ENCODE results near the gene NCOA3.
"Not testable (repeated sequence)": the region's sequence is repeated elsewhere in the genome, so short reads cannot be mapped to it uniquely, and the experiment has no call there.

The NCOA3 gene

DNA sequence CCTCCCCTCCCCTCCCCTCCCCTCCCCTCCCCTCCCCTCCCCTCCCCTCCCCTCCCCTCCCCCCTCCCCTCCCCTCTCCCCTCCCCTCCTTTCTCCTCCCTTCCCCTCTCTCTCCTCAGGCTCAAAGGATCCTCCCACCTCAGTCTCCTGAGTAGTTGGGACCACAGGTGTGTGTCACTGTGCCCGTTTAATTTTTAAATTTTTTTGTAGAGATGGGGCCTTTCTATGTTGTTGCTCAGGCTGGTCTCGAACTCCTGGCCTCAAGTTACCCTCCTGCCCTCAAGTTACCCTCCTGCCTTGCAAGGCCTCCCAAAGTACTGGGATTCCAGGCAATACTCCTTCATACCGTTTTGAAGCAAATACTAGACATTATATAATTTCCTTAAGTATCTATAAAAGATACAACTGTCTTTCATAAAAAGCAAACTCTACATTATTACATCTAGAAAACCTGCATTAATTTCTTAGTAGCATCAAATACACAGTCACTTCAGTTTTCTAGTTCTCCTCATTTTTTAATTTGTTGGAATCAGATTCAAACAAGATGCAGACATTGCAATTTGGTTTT is 39.8 kb downstream of the NCOA3 start:
- DNase-seq: no peak

DNA sequence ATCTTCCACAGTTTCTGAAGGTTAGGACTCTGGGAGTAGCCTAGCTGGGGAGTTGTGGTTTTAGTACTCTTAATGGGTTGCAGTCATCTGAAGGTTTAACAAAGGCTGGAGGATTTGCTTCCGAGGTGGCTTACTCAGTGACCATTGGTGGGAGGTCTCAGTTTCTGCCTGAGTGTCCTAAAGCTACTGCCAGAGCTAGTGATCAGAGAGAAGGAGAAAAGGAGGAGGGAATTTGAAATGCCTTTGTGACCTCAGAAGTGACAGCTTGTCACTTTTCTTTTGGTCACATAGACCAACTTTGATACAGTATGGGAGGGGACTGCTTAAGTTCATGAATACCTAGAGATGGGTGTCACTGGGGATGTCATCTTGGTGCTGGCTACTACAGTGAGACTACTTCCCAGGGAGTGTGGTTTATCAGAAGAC is 41.3 kb downstream of the NCOA3 start:
- DNase-seq: no peak

DNA sequence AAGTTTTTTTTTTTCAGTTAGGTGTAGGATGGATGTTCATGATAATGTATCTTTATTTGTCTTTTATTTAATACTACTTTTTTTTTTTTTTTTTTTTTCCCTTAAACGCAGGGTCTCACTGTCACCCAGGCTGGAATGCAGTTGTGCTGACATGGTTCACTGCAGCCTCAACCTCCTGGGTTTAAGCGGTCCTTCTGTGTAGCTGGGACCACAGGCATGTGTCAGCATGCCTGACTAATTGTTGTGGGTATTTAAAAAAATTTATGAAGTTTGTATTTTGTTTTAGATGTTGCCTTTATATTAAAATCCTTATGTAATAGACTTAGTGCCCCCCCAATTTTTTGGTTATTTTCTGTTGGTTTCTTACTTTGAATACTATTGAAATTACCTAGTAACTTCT is 42.6 kb downstream of the NCOA3 start:
- no peak for DNase-seq

DNA sequence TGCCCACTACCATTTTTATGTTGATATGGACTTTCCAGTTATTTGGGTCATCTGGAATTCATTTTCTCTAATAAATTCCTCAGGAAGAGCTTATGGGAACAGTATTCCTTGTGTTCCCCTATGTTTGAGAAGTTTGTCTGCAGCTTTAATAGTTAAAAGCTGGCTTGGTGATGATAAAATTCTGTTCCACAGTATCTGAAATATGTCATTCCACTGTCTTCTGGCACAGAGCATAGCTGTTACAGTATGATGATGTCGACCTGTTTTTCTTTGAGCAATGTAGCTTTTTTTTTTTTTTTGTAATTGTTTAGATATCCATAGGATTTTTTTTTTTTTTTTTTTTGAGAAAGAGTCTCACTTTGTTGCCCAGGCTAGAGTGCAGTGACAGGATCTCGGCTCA is 43.2 kb downstream of the NCOA3 start:
- no peak for DNase-seq

DNA sequence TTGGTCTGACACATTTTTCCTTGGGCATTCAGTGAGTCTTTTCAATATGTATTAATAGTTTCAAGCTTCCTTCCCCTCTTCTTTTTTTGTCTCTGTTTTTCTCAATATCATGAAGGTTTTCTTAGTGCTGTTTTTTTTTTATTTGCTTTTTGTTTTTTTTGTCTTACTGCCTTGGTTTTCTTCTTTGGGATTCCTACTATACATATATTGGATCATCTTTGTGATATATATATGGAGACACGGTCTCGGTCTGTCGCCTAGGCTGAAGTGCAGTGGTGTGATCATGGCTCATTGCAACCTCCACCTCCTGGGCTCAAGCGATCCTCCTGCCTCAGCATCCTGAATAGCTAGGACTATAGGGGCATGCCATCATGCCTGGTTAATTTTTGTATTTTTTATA is 43.8 kb downstream of the NCOA3 start:
- no peak for DNase-seq

DNA sequence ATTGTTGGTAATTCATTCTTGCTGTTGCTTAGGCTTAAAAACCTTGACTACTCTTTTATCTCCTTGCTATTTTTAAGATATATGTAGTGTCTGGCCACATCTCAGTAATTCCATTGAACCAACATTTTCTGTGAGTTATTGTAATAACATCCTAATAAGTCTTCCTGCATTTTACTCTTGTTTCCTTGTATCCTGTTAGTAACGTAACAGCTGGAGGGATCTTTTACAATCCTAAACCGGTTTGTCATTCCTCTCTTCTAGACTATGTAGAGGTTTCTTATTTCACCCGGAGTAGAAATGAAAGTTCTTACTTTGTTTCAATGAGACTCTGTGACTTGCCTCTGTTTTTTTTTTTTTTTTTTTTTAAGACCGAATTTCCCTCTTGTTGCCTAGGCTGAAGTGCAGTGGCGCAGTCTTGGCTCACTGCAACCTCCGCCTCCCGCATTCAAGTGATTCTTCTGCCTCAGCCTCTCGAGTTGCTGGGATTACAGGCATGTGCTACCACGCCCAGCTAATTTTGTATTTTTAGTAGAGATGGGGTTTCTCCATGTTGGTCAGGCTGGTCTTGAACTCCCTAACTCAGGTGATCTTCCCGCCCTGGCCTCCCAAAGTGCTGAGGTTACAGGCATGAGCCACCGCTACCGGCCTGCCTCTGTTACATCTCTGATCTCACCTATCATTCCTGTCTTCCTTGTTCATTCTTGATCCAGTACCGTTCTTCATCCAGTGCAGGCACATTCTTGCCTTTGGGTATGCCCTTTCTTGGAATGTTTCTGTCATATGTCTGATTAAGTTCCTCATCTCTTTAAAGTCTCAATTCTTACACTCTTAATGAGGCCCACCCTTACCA is 44.7 kb downstream of the NCOA3 start:
- DNase-seq: peak; percentile 9

DNA sequence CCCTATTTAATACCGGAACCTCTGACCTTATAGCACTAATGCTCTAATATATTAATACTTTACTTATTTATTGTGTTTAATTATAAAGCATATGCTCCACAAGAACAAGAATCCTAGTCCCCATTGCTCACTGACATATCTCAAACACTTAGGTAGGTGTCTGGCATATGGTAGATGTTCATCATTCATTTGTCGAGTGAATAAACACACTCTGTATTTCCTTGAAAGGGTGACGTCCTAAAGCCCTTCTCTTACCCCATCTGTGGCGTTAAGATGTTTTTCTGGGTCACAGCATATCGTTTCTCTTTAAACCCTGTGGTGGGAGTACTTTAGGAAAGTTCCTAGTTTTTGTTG is 45.3 kb downstream of the NCOA3 start:
- no peak for DNase-seq

DNA sequence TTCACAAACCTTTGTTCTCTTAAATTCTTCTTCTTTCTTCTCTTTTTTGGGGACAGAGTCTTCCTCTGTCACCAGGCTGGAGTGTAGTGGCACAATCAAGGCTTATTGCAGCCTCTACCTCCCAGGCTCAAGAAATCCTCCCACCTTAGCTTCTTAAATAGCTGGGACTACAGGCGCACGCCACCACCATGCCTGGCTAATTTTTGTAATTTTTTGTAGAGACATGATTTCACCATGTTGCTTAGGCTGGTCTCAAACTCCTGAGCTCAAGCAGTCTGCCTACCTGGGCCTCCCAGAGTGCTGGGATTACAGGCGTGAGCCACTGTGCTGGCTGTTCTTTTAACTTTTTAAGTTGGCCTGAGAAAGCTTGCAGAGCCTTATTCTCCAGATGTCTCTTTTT is 48.0 kb downstream of the NCOA3 start:
- no peak for DNase-seq

DNA sequence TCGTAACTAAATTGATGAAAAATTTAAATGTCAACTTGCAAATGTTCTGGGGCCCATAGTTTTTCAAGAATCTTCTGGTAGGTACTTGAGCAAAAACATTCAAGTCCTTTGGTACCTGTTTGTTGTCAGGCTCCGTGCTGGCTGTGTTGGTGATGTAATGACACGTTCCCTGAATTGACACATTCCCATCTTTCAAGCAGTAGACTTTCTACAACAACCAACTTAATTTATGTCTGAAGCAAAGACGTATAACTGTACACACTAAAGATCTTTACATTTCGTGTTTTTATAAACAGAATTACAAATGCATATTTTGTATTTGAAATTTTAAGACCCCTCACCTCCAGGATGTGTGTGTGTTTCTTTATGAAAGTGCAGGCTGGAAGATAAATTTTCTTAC is 49.5 kb downstream of the NCOA3 start:
- DNase-seq: peak; percentile 22

DNA sequence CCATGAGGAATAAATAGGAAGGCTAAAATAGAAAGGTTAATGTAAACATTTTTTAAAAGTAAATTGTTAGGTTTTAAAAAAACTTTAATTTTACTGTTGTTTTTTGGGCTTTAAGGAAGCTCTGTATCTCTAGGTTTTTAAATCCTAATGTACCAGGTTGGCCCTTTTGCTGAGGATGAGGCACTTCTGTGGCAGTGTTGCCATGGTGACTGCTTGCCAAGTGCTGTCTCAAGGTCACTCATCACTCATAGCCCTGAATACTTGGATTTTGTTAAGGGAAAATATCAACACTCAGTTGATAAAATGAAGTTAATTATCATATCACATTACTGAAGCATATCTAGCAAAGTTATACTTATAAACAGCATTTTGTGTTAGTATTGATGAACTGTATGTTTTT is 50.2 kb downstream of the NCOA3 start:
- peak; percentile 71 for DNase-seq

DNA sequence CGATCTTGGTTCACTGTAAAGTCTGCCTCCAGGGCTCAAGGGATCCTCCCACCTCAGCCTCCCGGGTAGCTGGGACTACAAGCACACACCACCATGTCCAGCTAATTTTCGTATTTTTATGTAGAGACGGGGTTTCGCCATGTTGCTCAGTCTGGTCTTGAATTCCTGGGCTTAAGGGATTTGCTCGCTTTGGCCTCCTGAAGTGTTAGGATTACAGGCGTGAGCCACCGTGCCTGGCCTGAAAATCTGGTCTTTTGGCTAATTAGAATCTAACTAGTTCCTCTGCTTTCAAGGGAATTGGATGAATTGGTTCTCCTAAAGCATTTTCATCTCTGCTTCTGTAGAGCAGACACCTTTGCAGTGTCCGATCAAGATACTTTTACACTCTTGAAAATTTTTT is 51.3 kb downstream of the NCOA3 start:
- DNase-seq: peak; percentile 70

DNA sequence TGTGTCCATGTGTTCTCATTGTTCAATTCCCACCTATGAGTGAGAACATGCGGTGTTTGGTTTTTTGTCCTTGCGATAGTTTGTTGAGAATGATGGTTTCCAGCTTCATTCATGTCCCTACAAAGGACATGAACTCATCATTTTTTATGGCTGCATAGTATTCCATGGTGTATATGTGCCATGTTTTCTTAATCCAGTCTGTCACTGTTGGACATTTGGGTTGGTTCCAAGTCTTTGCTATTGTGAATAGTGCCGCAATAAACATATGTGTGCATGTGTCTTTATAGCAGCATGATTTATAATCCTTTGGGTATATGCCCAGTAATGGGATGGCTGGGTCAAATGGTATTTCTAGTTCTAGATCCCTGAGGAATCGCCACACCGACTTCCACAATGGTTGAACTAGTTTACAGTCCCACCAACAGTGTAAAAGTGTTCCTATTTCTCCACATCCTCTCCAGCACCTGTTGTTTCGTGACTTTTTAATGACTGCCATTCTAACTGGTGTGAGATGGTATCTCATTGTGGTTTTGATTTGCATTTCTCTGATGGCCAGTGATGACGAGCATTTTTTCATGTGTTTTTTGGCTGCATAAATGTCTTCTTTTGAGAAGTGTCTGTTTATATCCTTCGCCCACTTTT is 52.0 kb downstream of the NCOA3 start:
- not testable (repeated sequence) for DNase-seq

DNA sequence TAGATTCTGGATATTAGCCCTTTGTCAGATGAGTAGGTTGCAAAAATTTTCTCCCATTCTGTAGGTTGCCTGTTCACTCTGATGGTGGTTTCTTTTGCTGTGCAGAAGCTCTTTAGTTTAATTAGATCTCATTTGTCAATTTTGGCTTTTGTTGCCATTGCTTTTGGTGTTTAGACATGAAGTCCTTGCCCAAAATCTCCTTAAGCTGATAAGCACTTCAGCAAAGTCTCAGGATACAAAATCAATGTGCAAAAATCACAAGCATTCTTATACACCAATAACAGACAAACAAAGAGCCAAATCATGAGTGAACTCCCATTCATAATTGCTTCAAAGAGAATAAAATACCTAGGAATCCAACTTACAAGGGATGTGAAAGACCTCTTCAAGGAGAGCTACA is 52.6 kb downstream of the NCOA3 start:
- DNase-seq: not testable (repeated sequence)

DNA sequence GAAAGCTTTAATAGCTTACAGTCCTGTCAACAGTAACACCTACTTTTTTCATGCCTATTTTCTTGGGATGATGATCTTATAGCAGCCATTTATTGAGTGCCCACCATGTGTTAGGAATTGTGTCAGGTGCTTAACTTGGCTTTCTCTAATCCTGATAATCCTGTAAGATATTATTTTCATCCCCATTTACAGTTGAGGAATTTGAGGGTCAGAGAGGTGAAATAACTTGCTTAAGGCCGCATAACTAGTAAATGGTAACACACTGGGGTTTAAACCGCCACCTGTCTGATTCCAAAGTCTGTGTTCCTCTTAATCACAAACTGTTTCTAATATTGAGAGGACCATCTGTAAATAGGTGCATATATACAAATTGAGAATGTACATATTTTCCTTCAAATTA is 55.5 kb downstream of the NCOA3 start:
- peak; percentile 86 for DNase-seq

DNA sequence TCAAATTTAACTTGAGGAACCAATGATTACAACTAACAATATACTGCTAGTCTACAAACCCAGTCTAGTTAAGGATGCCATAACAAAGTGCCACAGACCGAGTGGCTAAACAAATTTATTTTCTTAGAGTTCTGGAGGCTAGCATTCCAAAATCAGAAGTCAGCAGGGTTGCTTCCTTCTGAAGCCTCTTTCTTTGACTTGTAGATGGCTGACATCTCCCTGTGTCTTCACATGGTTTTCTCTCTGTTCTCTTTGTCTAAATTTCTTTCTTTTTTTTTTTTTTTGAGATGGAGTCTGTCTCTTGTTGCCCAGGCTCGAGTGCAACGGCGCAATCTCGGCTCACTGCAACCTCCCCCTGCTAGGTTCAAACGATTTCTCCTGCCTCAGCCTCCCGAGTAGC is 56.1 kb downstream of the NCOA3 start:
- DNase-seq: peak; percentile 50

DNA sequence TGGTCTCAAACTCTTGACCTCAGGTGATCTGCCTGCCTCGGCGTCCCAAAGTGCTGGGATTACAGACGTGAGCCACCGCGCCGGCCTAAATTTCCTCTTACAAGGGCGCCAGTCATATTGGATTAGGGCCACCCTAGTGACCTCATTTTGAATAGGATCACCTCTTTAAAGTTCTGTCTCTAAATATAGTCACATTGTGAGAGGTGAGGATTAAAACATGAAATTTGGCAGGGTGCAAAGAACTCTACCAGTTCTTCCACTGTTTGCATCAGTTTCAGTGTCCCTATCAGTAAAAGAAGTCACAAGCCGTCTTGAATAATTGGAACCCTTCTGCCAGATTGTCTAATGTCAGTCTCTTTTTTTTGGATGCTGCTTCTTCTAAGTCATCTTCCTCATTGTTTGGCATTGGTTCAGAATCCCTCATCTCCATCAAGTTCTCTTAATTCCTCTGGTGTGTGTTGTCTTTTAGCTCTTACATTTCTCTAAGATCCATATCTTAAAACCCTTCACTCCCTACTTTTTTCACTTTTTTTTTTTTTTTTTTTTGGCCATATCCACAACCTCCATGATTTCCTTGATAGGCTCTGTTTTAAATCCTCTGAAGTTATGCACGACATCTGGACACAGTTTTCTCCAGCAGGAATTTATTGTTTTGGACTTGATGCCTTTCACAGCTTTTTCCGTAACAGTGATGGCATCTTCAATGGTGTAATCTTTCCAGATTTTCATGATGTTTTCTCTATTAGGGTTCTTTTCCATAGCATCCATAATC is 56.8 kb downstream of the NCOA3 start:
- peak; percentile 82 for DNase-seq

DNA sequence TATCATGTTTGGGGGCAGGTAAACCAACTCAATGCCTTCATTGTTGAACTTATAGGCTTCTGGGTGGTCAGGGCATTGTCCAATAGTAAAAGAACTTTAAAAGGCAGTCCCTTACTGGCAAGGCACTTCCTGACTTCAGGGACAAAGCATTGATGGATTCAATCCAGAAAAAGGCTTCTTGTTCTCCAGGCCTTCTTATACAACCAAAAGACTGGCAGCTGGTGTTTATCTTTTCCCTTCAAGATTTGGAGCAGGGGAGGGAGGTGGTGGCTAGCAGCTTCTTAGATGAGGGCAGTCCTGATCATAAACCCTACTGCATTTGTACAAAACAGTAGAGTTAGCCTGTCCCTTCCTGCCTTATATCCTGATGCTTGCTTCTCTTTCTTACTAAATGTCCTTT is 57.5 kb downstream of the NCOA3 start:
- DNase-seq: peak; percentile 91

DNA sequence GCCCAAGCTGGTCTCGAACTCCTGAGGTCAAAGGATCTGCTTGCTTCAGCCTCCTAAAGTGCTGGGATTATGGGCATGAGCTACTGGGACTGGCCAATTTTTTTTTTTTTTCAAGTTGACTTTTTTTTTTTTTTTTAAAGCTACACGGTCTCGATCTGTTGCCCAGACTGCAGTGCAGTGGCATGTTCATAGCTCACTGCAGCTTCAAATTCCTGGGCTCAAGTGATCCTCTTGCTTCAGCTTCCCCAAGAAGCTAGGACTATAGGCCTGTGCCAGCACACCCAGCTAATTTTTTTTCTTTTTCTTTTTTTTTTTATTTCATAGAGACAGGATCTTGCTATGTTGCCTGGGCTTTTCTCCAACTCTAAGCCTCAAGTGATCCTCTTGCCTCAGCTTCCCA is 59.5 kb downstream of the NCOA3 start:
- peak; percentile 36 for DNase-seq

DNA sequence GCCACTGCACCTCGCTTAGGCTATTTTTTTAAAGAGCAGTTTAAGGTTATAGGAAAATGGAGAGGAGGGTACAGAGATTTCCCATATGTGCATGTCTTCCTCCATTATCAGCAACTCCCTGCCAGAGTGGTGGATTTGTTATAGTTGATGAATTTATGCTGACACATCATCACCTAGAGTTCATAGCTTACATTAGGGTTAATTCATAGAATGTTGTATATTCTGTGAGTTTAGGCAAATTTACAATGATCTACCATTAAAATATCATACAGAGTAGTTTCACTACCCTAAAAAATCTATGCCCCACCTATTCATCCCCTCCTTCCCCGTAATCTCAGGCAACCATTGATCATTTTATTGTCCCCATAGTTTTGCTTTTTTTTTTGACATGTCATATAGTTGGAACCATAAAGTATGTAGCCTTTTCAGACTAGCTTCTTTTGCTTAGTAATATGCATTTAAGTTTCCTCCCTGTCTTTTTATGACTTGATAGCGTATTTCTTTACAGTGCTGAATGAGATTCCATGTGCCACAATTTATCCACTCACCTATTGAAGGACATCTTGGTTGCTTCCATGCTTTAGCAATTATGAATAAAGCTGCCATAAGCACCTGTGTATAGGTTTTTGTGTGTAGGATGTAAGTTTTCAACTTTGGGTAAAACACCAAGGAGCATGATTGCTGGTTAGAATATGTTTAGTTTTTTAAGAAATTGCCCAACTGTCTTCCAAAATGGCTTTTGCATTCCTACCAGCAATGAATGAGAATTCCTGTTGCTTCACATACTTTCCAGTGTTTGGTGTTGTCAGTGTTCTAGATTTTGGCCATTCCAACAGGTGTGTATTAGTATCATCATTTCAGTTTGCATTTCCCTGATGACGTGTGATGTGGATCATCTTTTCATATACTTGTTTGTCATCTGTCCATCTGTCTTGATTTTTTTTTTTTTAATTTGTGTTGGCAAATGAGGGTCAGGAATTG is 60.2 kb downstream of the NCOA3 start:
- DNase-seq: no peak

DNA sequence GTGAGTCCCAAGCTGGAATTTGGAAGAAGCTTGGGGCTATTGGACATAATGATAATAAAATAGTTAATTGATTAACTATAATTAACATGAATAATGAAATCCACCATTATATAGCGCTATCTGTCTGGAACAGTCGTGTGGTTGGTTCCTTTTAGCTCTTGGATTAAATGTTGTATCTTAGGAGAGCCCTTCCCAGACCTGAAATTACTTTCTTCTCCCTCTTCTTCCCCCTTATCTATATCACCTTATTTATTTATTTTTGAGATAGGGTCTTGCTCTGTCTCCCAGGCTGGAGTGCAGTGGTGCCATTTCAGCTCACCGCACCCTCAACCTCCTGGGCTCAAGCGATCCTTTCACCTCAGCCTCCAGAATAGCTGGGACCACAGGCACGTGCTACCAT is 64.6 kb downstream of the NCOA3 start:
- no peak for DNase-seq

DNA sequence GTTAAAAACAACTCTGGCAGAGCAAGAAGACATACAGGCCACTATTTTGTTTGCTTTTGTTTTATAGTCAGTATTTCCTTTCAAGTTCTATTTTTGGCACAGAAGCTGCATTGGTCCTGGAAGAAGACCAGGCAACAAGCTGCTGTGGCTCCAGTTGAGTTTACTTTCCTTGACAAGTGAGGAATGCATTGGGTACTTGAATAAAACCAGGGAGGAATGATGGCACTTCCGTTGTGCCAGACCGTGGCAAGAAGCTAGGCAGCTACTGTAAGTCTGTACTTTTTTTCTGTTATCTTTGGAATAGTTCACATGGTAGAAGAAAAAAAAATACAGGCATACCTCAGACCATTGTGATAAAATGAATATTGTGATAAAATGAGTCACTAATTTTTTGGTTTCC is 66.3 kb downstream of the NCOA3 start:
- no peak for DNase-seq

DNA sequence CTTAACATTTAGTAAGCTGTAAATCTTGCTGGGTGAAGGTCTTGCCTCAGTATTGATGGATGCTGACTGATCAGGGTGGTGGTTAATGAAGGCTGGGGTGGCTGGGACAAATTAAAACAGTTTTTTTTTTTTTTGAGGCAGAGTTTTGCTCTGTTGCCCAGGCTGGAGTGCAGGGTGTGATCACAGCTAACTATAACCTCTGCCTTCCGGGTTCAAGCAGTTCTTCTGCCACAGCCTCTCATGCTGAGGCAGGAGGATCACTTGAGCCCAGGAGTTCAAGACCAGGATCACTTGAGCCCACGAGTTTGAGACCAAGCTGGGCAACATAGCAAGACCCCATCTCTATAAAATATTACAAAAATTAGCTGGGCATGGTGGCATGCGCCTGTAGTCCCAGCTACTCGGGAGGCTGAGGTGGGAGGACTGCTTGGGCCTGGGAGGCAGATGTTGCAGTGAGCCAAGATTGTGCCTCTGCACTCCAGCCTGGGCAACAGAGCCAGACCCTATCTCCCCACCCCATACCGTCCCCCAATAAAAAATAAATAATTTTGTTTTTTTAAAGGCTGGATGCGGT is 67.2 kb downstream of the NCOA3 start:
- DNase-seq: no peak
